PC-9 (cell line): ENCODE results near the gene PHLDB2. TPM values are rescaled to one million over a fixed set of nuclear protein-coding genes. Genes with fewer than 3 reads are reported as not detected.

Experiments used
- BruUV-seq: library from RNA; stranded (reverse); fragments of 400-500 nt; replicated peaks from 2 replicates; lab custom pipeline; 2021; lab: Mats Ljungman, UMichigan
- CTCF ChIA-PET: fragments of 300-600 bp; sonication (Branson Sonifier 250); formaldehyde crosslinking; loops from one replicate; lab custom pipeline; 2022; ENCODE audit warnings: antibody characterized with exemption; lab: Charles Lee
- POLR2A ChIA-PET: fragments of 300-600 bp; sonication (Branson Sonifier 250); formaldehyde crosslinking; loops from one replicate; lab custom pipeline; 2022; ENCODE audit warnings: antibody characterized with exemption; ENCODE audit not compliant: unreplicated experiment; lab: Charles Lee
- DNase-seq, 2 experiments: peaks; one replicate each; pipeline versions ENCODE4 v3.0.0 to v3.0.0-alpha.2; 2015 to 2022; ENCODE audit warnings: mixed read lengths in 1 of 2
- H2AFZ ChIP-seq: fragments of 200-600 bp; sonication (generic); 2 replicates; pipeline ENCODE4 v1.8.1; 2017; ENCODE audit warnings: antibody characterized with exemption
- H3F3A ChIP-seq: fragments of 200-600 bp; sonication (generic); 2 replicates; pipeline ENCODE4 v1.8.1; 2017; ENCODE audit warnings: antibody characterized with exemption, mild to moderate bottlenecking, low read depth; ENCODE audit not compliant: insufficient read depth
- H3K27ac ChIP-seq: fragments of 200-600 bp; sonication (generic); 2 replicates; pipeline ENCODE4 v1.6.1; 2016; ENCODE audit warnings: mixed run types
- H3K27me3 ChIP-seq: fragments of 200-600 bp; sonication (generic); 2 replicates; pipeline ENCODE4 v1.6.1; 2016; ENCODE audit warnings: low read depth, mixed run types; ENCODE audit not compliant: insufficient read depth
- H3K36me3 ChIP-seq: fragments of 200-600 bp; sonication (generic); 2 replicates; pipeline ENCODE4 v1.6.1; 2016; ENCODE audit warnings: low read depth, mixed run types
- H3K4me1 ChIP-seq: fragments of 200-600 bp; sonication (generic); replicated peaks from 2 replicates; pipeline ENCODE4 v1.6.1; 2016; ENCODE audit warnings: mixed run types; ENCODE audit not compliant: insufficient read depth
- H3K4me2 ChIP-seq: fragments of 200-600 bp; sonication (generic); 2 replicates; pipeline ENCODE4 v1.6.1; 2017; ENCODE audit warnings: mixed run types
- H3K4me3 ChIP-seq: fragments of 200-600 bp; sonication (generic); 2 replicates; pipeline ENCODE4 v1.6.1; 2016; ENCODE audit warnings: mixed run types
- H3K79me2 ChIP-seq: fragments of 200-600 bp; sonication (generic); 2 replicates; pipeline ENCODE4 v1.6.1; 2017; ENCODE audit warnings: low read depth, mixed run types
- H3K9me2 ChIP-seq: fragments of 200-600 bp; sonication (generic); 2 replicates; pipeline ENCODE4 v1.8.1; 2017; ENCODE audit warnings: mild to moderate bottlenecking; ENCODE audit not compliant: insufficient read depth
- H3K9me3 ChIP-seq: fragments of 200-600 bp; sonication (generic); 2 replicates; pipeline ENCODE4 v1.8.1; 2016; ENCODE audit warnings: low read depth; ENCODE audit not compliant: insufficient read depth
- H4K20me1 ChIP-seq: fragments of 200-600 bp; sonication (generic); 2 replicates; pipeline ENCODE4 v1.8.1; 2017; ENCODE audit not compliant: insufficient read depth
- CTCF ChIP-seq: fragments of 200-600 bp; sonication (generic); conservative IDR thresholded peaks from 2 replicates; pipeline ENCODE4 v1.6.1; 2017; ENCODE audit warnings: mixed run types, antibody characterized with exemption, mild to moderate bottlenecking, moderate library complexity
- EZH2 ChIP-seq: fragments of 200-600 bp; sonication (generic); IDR thresholded peaks from 2 replicates; pipeline ENCODE4 v1.8.0; 2017; ENCODE audit warnings: antibody characterized with exemption, low read depth
- intact Hi-C: fragments of 100-400 bp; cut with micrococcal nuclease; formaldehyde crosslinking; loops from one replicate; pipeline ENCODE4 v1.10.0; 2022; ENCODE audit not compliant: unreplicated experiment
- total RNA-seq: library from RNA; stranded (reverse); gene quantifications from 2 replicates; pipeline ENCODE4 v1.2.3, GENCODE V29; 2021

PHLDB2 gene
- total RNA-seq, 1 experiment from 2014 or later, result 42.7 TPM

GRCh38 chr3:111948786-111949185, 89.7 kb downstream of the PHLDB2 start:
- no peak overlapping the region for H2AFZ ChIP-seq
- no peaks in the 10 kb centered on the region for H3K9me2 ChIP-seq
- no peak overlapping the region for H3K4me2 ChIP-seq
- no TSS peak for BruUV-seq
- peaks cover 43% of the 10 kb centered on the region for H3K36me3 ChIP-seq
- CTCF ChIA-PET, result no interaction called here
- POLR2A ChIA-PET, result no interaction called here
- no peak for TF ChIP-seq EZH2
- TF ChIP-seq CTCF, result no peak
- H3K9me3 ChIP-seq, result no peaks in the 10 kb centered on the region
- no peaks in the 10 kb centered on the region for H4K20me1 ChIP-seq
- no peak for DNase-seq
- H3K79me2 ChIP-seq, result no peaks in the 10 kb centered on the region
- H3K4me1 ChIP-seq, result peaks cover 4% of the 10 kb centered on the region
- H3K27ac ChIP-seq, result no peak overlapping the region
- H3K27me3 ChIP-seq, result no peaks in the 10 kb centered on the region
- H3F3A ChIP-seq, result peaks cover 38% of the 10 kb centered on the region; the same call in 1 of the 2 replicates
- no peak overlapping the region for H3K4me3 ChIP-seq
- intact Hi-C loops, result no loop called here

GRCh38 chr3:111949712-111950111, 90.6 kb downstream of the PHLDB2 start:
- no peak for TF ChIP-seq CTCF
- no peak for TF ChIP-seq EZH2
- peaks cover 33% of the 10 kb centered on the region; the same call in 1 of the 2 replicates for H3F3A ChIP-seq
- ChIA-PET POLR2A (no interaction called here), CTCF (no interaction called here)
- H3K79me2 ChIP-seq, result no peaks in the 10 kb centered on the region
- H3K27ac ChIP-seq, result no peak overlapping the region
- DNase-seq, result no peak
- no peak overlapping the region for H3K4me3 ChIP-seq
- BruUV-seq, result no TSS peak
- no peaks in the 10 kb centered on the region for H3K27me3 ChIP-seq
- H3K9me3 ChIP-seq, result no peaks in the 10 kb centered on the region
- H2AFZ ChIP-seq, result no peak overlapping the region
- H3K4me2 ChIP-seq, result no peak overlapping the region
- no peaks in the 10 kb centered on the region for H3K4me1 ChIP-seq
- intact Hi-C loops, result no loop called here
- H3K9me2 ChIP-seq, result no peaks in the 10 kb centered on the region
- H4K20me1 ChIP-seq, result no peaks in the 10 kb centered on the region
- peaks cover 45% of the 10 kb centered on the region for H3K36me3 ChIP-seq

DNA sequence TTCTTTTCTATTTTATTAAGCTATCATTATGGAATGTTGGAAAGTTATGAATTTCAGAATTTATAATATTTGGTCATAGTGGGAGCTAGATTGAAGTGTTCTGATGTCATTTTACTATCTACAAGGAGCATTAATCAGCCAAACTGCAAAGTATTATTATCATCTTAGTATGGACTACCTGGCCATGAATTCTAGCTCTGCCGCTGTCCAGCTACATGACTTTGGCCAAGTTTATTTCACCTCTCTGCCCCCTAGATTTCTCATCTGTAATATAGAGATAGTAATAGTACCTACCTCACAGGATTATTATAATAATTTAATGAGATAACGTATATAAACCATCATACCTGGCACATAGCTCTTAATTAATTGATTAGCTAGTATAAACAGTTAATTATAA, 92.0 kb downstream of the PHLDB2 start:
- no peaks in the 10 kb centered on the region for H4K20me1 ChIP-seq
- ChIA-PET POLR2A (interaction anchor here (0.6 kb wide), 1 partner anchor 28 kb away, joined by 5 read pairs; the partner anchor contains the start of gene ABHD10), CTCF (no interaction called here)
- no peaks in the 10 kb centered on the region for H3K27me3 ChIP-seq
- TF ChIP-seq EZH2 (no peak), CTCF (no peak)
- H3K27ac ChIP-seq, result no peak overlapping the region
- no peak overlapping the region for H3K4me3 ChIP-seq
- H3K36me3 ChIP-seq, result peaks cover 38% of the 10 kb centered on the region
- H2AFZ ChIP-seq, result no peak overlapping the region
- H3K79me2 ChIP-seq, result no peaks in the 10 kb centered on the region
- peaks cover 33% of the 10 kb centered on the region; the same call in 1 of the 2 replicates for H3F3A ChIP-seq
- H3K9me3 ChIP-seq, result no peaks in the 10 kb centered on the region
- no peaks in the 10 kb centered on the region for H3K4me1 ChIP-seq
- intact Hi-C loops, result no loop called here
- no peak overlapping the region for H3K4me2 ChIP-seq
- no TSS peak for BruUV-seq
- no peaks in the 10 kb centered on the region for H3K9me2 ChIP-seq
- DNase-seq, result no peak
